Activated T-helper 1 cell treated with Interleukin-2 at 50 U/mL for 16 hours (primary cell): Measurements from ENCODE around the gene LUC7L.
"Not testable (repeated sequence)": the region's sequence is repeated elsewhere in the genome, so short reads cannot be mapped to it uniquely, and the experiment has no call there.

Experiments used
- DNase-seq: peaks from one replicate; pipeline ENCODE4 v3.0.0-alpha.2; 2020; ENCODE audit warnings: low read depth

LUC7L gene

DNA sequence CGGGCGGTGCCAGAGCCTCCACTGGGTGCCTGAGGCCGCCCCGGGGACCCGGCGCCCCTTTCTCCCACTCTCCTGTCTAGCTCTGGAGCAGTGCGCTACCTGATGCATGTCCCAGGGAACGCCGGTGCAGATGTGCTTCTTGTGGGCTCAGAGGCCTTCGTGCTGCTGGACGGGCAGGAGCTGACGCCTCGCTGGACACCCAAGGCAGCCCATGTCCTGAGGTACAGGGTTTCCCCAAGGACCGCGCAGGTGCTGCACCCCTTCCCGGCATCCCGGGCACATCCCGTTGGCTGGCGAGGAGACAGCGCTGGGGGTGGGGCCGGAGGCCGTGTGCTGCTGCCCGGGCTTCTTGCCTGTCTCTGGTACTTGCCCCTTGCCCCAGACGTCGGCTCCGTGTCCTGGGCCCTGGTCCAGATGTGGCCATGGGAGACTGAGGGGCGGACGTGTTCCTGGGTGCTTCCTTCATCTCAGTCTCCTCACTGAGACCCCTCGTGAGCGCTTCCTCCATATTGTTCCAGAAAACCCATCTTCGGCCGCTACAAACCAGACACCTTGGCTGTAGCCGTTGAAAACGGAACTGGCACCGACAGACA is 34.0 kb upstream of the LUC7L start:
- no peak for DNase-seq

DNA sequence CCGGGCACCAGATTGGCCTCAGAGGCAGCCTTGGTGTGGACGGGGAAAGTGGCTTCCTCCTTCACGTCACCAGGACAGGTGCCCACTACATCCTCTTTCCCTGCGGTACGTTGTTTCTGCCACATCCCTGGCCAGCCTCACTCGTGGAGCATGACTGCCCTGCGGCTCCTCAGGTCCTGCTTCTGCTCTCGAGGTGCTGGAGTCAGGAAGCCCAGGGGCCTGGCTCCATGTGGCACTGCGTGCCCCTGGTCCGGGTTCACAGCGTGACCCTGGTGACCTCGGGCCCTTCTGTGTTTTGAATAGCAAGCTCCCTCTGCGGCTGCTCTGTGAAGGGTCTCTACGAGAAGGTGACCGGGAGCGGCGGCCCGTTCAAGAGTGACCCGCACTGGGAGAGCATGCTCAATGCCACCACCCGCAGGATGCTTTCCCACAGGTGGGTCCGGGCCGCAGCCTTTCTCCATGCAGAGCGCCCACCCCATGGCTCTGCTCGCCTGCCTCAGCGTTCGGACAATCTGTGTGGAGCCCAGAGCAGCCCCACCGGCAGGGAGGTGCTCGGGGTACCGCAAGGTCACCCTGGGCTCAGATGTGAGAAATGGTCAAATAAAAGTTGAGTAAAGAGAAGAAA is 33.0 kb upstream of the LUC7L start:
- DNase-seq: no peak

DNA sequence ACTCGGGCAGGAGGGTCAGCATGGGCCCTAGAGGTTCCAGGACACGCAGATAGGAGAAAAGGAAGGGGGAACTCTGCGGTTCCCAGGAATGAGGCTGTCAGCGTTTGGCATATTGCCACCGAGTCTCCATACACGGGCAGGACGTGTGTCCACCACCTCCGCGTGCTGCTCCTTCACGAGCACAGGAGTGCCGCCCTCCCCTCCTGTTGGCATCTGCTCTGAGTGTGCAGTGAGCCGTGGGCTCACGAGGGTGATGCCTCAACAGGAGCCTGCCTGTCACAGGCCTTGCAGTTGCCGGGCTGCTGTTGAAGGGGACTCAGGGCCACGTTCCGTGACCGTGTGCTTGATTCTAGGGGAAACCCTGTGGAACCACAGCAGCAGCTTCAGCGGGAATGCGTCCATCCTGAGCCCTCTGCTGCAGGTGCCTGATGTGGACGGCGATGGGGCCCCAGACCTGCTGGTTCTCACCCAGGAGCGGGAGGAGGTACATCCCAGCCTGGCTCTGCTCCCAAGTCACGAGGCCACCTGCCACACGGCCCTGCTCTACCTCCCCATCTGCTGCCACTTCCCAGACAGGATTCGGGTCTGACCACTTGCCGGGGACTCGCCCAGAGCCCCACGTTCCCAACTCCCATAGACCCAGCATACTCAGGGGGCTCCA is 31.9 kb upstream of the LUC7L start:
- no peak for DNase-seq

DNA sequence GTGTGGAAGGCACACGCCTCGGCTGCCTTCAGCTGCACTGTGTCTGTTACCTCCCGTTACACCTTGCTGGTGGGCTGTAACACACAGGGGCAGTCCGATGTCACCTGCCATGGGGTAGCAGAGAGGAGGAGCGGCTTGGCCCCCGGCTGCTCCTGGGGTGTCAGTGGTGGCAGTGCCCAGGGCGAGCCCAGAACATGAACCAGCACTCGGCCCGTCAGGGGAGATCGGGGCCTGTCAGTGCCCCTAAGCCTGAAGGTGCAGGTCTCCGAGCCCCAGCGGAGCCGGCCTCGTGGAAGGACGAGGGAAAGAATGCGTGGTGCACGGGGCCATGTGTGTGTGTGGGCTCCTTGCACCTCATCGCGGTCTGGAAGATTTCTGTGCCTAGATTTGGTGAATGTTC is 31.1 kb upstream of the LUC7L start:
- DNase-seq: no peak

DNA sequence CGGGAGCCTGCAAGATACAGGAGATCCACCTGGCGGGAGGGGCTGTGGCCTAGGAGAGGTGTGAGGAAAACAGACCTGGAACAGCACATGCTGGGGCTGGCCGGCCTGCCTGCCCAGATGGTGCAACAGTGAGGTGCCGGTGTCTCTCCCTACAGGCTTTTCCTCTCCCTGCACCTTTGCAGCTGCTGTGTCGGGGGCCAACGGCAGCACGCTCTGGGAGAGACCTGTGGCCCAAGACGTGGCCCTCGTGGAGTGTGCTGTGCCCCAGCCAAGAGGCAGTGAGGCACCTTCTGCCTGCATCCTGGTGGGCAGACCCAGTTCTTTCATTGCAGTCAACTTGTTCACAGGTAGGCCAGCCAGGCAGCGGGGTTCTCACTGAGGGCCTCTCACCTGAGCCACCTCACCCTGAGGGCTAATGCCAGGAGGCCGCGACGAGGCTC is 30.6 kb upstream of the LUC7L start:
- DNase-seq: no peak

DNA sequence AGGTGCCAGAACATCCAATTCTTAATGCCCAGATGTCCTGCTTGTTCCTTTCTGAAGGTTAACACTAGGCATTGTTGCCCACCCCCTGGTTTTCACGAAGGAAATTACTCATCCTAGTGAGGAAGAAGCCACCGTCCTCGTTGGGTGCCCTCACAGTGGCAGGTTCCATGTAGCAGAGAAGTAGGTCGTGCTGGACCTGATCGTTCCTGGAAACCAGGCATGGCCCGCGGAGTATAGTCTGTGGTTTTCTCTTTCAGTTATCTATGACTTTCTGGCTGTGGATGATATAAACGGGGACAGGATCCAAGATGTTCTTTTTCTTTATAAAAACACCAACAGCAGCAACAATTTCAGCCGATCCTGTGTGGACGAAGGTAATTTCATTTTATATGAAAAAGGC is 30.0 kb upstream of the LUC7L start:
- no peak for DNase-seq

DNA sequence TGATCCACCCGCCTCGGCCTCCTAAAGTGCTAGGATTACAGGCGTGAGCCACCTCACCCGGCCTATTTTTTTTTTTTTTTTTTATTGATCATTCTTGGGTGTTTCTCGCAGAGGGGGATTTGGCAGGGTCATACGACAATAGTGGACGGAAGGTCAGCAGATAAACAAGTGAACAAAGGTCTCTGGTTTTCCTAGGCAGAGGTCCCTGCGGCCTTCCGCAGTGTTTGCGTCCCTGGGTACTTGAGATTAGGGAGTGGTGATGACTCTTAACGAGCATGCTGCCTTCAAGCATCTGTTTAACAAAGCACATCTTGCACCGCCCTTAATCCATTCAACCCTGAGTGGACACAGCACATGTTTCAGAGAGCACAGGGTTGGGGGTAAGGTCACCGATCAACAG is 28.8 kb upstream of the LUC7L start:
- not testable (repeated sequence) for DNase-seq

DNA sequence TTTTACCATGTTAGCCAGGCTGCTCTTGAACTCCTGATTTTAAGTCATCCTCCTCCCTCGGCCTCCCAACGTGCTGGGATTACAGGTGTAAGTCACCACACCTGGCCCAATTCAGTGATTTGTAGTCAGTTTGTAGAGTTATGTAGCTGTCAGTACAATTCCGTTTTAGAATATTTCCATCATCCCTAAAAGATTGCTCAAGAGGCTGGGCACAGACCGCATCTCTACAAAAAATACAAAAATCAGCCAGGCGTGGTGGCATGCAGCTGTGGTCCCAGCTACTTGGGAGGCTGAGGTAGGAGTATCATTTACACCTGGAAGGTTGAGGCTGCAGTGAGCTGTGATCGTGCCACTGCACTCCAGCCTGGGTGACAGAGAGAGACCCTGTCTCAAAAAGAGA is 25.9 kb upstream of the LUC7L start:
- no peak for DNase-seq

DNA sequence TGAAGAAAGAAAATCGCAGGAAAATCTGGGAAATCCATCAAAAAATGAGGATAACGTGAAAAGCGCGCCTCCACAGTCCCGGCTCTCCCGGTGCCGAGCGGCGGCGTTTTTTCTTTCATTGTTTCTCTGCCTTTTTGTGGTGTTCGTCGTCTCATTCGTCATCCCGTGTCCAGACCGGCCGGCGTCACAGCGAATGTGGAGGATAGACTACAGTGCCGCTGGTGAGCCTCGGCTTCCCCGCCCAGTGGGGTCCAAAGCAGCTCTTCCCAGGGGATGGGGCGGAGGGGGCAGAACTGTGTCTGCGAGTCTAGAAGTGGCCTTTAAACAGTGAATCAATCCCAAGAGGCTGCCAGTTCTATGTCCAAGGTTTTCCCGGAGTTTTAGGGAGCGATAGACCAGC is 25.2 kb upstream of the LUC7L start:
- DNase-seq: no peak

DNA sequence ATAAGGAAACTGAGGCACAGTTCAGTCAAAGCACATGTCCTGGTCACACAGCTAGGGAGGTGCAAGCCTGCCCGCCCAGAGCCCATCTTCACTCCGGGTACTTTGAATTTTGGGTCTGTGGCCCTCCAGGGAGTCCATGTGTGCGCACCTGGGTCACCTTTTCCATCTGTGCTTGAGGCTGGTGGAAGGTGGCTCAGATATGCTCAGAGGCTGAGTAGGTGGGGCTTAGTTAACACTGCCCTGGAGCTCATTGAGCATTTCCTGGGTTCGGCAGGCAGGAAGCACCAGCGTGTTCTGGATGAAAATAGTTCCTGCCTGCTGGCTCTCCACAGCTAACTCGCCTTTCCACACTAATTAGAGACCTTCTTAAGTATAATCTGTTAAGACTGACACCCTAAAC is 24.6 kb upstream of the LUC7L start:
- DNase-seq: no peak

DNA sequence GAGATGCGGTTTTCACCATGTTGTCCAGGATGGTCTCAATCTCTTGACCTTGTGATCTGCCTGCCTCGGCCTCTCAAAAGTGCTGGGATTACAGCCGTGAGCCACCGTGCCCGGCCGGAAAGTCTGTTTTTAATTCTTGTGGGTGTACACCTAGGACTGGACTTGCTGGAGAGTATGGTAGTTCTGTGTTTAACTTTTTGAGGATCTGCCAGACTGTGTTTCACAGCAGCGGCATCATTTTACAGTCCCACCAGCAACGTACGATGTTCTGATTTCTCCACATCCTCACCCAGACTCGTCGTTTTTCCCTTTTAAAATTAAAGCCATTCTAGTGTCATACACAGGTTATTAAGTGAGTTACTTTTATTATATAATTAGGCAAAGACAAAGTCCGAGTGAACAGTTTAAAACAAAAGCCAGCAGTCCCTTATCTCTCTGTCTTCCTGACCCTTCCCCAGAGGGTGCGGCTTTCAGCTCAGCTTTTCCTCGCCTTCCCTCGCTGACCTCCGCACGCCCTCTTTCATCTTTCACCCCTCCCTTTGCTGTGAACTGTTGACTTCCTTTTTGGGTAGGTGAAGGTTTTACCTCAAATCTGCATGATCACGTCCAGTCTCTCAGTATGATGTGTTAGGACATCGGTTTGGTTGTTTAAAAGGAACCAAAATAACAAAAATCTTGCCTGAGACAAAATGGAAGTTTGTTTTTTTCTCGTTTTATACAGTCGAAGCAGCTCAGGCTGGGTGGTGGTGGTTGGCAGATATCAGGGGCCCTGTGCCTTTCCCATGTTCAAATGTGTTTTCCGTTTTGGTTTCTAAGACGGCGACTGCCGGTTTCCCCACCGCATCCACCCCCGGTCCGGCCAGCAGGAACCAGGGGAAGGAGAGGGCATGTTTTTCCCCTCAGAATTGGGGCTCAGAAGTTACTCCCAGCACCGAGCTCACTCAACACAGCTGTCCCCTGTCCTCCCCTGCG is 23.4 kb upstream of the LUC7L start:
- no peak for DNase-seq

DNA sequence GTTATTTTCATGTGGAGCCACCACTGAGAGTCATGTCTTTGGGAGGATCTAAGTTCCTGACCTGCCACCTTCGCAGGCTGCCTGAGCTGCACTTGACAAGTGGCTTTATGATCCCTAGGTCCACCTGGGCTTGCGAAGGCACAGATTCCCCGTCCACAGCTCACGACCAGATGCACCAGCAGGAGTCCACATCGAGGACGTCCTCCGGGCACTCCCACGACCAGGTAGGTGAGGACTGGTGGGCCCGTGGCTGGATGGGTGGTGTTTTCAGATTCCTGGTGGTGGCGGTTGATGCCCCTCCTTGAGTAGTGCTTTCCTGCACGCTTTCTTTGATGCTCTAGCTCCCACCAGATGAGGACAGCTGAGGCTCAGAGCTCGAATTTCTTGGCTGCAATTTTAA is 20.2 kb upstream of the LUC7L start:
- no peak for DNase-seq

DNA sequence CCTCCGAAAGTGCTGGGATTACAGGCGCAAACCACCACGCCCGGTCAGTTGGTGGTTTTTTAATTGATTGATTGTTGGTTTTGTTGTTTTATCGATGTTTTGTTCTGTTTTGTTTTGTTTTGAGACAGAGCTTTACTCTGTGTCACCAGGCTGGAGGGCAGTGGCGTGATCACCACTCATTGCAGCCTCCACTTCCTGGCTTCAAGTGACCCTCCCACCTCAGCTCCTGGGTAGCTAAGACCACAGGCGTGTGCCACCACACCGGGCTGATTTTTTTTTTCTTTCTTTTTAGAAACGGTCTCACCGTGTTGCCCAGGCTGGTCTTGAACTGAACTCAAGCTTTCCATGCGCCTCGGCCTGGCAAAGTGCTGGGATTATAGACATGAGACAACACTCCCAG is 17.8 kb upstream of the LUC7L start:
- DNase-seq: no peak

DNA sequence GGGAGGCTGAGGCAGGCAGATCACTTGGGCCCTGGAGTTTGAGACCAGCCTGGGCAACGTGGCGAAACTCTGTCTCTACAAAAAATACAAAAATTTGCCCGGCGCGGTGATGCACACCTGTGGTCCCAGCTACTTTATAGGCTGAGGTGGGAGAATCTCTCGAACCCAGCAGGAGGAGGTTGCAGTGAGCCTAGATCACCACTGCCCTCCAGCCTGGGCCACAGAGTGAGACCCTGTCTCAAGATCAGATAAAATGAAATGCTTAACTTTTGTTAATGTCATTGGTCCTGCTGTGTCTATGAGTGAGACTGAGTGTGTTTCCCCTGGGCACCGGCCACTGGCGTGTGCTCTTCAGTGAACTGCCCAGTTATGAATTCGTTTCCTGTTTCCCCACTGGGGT is 15.9 kb upstream of the LUC7L start:
- no peak for DNase-seq

DNA sequence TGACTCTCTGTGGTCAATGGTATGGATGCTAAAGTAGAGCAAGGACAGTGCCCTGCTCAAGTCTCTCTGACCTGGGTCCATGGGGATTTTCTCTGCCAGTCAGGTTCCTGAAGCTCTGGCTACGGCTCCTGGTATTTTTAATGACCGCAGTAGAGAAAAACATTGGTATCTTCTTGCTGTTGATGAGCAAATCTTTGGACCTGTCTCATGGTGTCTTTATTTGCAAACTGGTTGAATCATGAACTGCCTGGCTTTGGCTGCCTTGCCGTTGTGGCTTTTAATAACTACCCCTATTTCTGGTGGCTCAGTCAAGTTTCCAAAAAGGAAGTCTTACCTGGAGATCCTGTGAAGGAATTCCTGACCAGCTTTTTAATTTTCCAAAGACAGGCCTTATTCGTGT is 14.1 kb upstream of the LUC7L start:
- DNase-seq: no peak

DNA sequence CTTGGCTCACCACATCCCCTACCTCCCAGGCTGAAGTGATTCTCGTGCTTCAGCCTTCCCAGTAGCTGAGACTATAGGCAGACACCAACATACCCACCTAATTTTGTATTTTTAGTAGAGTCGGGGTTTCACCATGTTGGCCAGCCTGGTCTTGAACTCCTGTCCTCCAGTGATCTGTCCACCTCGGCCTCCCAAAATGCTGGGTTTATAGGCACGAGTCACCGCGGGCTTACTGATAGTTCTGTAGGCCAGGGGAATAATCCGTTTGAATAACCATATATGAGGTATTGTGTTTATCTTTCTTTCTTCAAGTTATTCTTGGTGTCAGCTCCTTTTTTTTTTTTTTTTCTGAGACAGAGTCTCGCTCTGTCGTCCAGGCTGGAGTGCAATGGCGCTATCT is 13.0 kb upstream of the LUC7L start:
- no peak for DNase-seq

DNA sequence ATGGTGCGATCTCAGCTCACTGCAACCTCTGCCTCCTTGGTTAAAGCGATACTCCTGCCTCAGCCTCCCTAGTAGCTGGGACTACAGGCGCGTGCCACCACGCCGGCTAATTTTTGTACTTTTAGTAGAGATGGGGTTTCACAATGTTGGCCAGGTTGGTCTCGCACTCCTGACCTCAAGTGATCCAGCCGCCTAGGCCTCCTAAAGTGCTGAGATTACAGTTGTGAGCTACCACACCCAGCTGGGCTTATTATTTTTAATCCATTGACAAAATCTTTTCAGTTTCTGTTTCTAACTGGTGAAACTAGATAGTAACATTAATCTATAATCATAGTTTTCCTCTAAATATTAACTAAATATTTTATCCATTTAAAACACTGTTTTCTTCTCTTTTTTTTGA is 11.3 kb upstream of the LUC7L start:
- DNase-seq: no peak

DNA sequence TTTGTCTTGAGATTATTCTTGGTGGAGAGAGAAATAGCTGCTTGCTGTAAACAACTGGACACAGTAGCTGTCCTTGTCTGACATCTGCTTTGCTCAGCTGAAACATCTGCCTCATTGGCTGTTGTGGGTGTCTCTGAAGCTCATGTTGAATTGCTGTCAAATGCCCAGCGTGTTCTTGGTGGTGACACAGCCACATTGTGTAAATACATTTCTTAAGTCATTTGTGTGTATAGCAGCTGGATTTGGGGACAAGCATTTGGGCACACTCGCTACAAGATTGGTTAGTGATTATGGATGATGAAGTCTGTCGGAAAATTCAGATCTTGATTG is 10.7 kb upstream of the LUC7L start:
- DNase-seq: no peak

DNA sequence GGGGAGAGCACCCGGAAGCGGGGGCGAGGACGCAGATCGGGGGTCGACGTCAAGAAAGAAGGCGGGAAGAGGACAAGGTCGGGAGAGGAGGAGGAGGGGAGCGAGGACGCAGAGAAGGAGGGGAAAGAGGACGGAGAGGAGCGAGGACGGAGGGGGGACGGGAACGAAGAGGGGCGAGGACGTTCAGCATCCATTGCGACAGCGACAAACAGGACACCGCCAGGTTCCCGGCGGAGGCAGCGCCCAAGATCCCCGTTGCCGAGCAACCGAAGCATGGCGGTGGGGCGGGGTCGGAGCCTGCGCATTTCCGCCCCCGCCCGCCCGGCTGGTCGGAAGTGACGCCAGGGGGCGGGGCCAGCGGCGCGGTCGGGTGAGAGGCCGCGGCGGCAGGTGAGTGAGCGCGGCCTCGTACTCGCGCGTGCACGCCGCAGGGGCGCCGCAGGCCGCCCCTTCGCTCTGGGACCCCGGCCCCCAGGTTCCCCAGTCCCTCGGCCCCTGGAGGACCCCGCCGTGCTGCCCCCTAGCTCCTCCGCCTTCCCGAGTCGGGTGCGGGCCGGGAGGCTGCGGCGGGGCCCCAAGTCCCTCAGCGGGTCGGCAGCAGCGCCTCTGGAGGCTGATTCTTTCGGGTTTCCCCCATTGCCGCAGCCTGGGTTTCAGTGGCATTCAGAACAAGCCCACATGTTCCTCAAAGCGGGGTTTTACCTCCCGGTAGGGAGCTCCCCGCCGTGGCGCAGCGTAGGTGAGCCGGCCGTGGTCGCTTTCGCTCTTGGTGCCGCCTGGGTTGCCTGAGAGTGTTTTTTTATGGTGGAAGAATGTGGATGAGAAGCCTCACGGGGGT is 5.4 kb upstream of the LUC7L start, which contains the start of gene FAM234A:
FAM234A (plus strand) TSS at position 354 of the 838 bp plus-strand sequence. CDS start 19,593 bp downstream, outside the sequence.
- DNase-seq: peak; percentile 93

DNA sequence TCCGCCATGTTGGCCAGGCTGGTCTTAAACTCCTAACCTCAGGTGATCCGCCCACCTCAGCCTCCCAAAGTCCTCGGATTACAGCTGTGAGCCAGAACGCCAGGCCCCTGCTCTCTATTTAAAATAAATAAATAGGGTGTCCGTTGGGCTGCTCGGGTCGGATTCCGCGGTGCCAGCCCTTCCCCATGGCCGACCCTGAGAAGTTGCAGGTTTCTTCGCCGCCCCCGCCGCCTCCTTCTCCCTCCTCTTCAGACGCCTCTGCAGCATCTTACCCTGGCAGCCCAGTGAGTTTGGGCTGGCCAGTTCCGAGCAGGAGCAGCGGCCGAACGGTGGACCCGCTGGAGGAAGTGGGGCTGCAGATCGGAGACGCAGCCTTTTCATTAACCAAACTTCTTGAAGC is 1.7 kb upstream of the LUC7L start:
- no peak for DNase-seq

DNA sequence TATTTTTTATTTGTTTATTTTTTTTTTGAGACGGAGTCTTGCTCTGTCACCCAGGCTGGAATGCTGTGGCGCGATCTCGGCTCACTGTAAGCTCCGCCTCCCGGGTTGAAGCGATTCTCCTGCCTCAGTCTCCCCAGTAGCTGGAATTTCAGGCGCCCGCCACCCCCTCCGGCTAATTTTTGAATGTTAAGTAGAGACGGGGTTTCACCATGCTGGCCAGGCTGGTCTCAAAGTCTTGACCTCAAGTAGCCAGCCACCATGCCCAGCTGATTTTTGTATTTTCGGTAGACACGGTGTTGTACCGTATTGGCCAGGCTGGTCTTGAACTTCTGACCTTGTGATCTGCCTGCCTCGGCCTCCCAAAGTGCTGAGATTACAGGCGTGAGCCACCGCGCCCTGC is 1.1 kb upstream of the LUC7L start:
- DNase-seq: not testable (repeated sequence)
